Fibroblast of gingiva (primary cell): Measurements from ENCODE around the gene WDR90.

Experiments used
- DNase-seq: peaks from one replicate; pipeline ENCODE4 v3.0.0-alpha.2; 2011; ENCODE audit warnings: low read depth

The WDR90 gene

GRCh38 chr16:638836-639235, 10.3 kb upstream of the WDR90 start:
- no peak for DNase-seq

- no peak for DNase-seq
These were observed 8.6 kb upstream of the WDR90 start for GRCh38 chr16:640614-641013.

- peak; percentile 74 for DNase-seq
These were observed 7.6 kb upstream of the WDR90 start, which contains the start of gene MCRIP2 for GRCh38 chr16:641326-642188. Gene MCRIP2, plus strand, starts transcription at chr16:641828. Its CDS starts 164 bp downstream, at chr16:641992.

- DNase-seq: peak; percentile 15
These were observed 6.7 kb upstream of the WDR90 start for GRCh38 chr16:642189-643049.

- DNase-seq: no peak
These were observed 6.2 kb upstream of the WDR90 start for GRCh38 chr16:643050-643368.

- DNase-seq: no peak
These were observed 4.6 kb upstream of the WDR90 start for GRCh38 chr16:644556-644955.

GRCh38 chr16:645852-646678, 3.1 kb upstream of the WDR90 start:
- no peak for DNase-seq

GRCh38 chr16:646679-647172, 2.4 kb upstream of the WDR90 start:
- DNase-seq: no peak

- no peak for DNase-seq
These were observed 1.8 kb upstream of the WDR90 start for GRCh38 chr16:647173-647902.

GRCh38 chr16:648071-648780, 939 bp upstream of the WDR90 start:
- DNase-seq: peak; percentile 34

- no peak for DNase-seq
These were observed 466 bp downstream of the WDR90 start for GRCh38 chr16:649631-650030.

GRCh38 chr16:651844-652243, 2.7 kb downstream of the WDR90 start:
- no peak for DNase-seq

GRCh38 chr16:652454-653305, 3.5 kb downstream of the WDR90 start:
- no peak for DNase-seq

- no peak for DNase-seq
These were observed 4.9 kb downstream of the WDR90 start for GRCh38 chr16:654034-654433.

GRCh38 chr16:657487-657886, 8.3 kb downstream of the WDR90 start:
- DNase-seq: no peak

- DNase-seq: no peak
These were observed 9.8 kb downstream of the WDR90 start for GRCh38 chr16:658679-659571.

- no peak for DNase-seq
These were observed 10.5 kb downstream of the WDR90 start for GRCh38 chr16:659618-660017.

- no peak for DNase-seq
These were observed 10.9 kb downstream of the WDR90 start for GRCh38 chr16:660132-660458.
